AG09309 (cell line): ENCODE results near the gene ZNF200.

Experiments
- DNase-seq: peaks from one replicate; pipeline ENCODE4 v3.0.0-alpha.2; 2010; ENCODE audit warnings: low read depth
- H3K4me3 ChIP-seq: 2 replicates; pipeline ENCODE4 v1.5.1; 2011; ENCODE audit warnings: mild to moderate bottlenecking, low read depth, low read length, moderate library complexity; ENCODE audit not compliant: control insufficient read depth
- CTCF ChIP-seq: IDR thresholded peaks from 2 replicates; pipeline ENCODE4 v1.5.1; 2011; ENCODE audit warnings: mild to moderate bottlenecking, low read depth, low read length, inconsistent platforms; ENCODE audit not compliant: insufficient read depth, control insufficient read depth; ENCODE audit errors: missing control alignments

Gene ZNF200

GRCh38 chr16:3241761-3242160, 6.8 kb upstream of the ZNF200 start:
- no peak for TF ChIP-seq CTCF
- DNase-seq = no peak
- H3K4me3 ChIP-seq = no peak overlapping the region

GRCh38 chr16:3235856-3236669, 1.1 kb upstream of the ZNF200 start:
- DNase-seq = no peak
- no peak for TF ChIP-seq CTCF

GRCh38 chr16:3234543-3234856, 458 bp downstream of the ZNF200 start:
- TF ChIP-seq CTCF = no peak
- no peak for DNase-seq

More at GRCh38 chr16:3235856-3236669, 1.1 kb upstream of the ZNF200 start:
- H3K4me3 ChIP-seq = no peak overlapping the region

GRCh38 chr16:3223913-3224515, 10.9 kb downstream of the ZNF200 start:
- no peak overlapping the region for H3K4me3 ChIP-seq
- no peak for DNase-seq
- TF ChIP-seq CTCF = no peak

More at GRCh38 chr16:3234543-3234856, 458 bp downstream of the ZNF200 start:
- peak overlapping the region; percentile 91 for H3K4me3 ChIP-seq

GRCh38 chr16:3220839-3221238, 14.1 kb downstream of the ZNF200 start:
- no peak for TF ChIP-seq CTCF

GRCh38 chr16:3216263-3216640, 18.7 kb downstream of the ZNF200 start:
- DNase-seq = no peak
- TF ChIP-seq CTCF = no peak
- no peak overlapping the region for H3K4me3 ChIP-seq

More at GRCh38 chr16:3220839-3221238, 14.1 kb downstream of the ZNF200 start:
- no peak overlapping the region for H3K4me3 ChIP-seq
- DNase-seq = no peak
